Forelimb muscle (tissue), 1 donor: ENCODE data around the gene ANO3. TPM values are rescaled to one million over a fixed set of nuclear protein-coding genes. Genes with fewer than 3 reads are reported as not detected.

Source experiments
- DNase-seq: peaks from one replicate; pipeline ENCODE4 v3.0.0-alpha.2; 2013; ENCODE audit warnings: low read depth
- polyA plus RNA-seq: library from polyadenylated mRNA; unstranded; fragments of 120-200 nt; gene quantifications from one replicate; pipeline ENCODE4 v1.2.1, GENCODE V29; 2013; ENCODE audit not compliant: insufficient read length

The ANO3 gene
- polyA plus RNA-seq, 1 donor: 0.15 TPM

DNA sequence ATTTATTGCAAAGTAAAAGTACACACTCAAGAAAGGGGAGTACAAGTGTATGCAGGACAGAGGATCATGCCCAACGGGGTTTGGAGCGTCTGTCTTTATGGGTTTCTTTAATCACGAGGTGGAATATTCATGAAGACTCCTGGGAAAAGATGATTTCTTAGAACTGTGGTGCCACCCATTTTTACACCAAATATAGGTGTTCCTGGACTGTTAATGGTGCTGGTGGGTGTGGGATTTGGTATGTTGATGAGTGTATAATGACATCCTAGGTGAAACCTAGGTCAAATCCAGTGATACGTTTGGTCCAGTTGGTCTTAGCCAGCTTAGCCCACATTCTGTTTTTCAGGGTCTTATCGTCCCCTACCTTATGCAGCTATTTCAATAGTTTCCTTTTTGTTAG, 21.1 kb downstream of the ANO3 start:
- DNase-seq: no peak

- no peak for DNase-seq
These were observed 27.1 kb downstream of the ANO3 start for GRCh38 chr11:26359055-26359454.

GRCh38 chr11:26365284-26365683, 33.4 kb downstream of the ANO3 start:
- DNase-seq: no peak

DNA sequence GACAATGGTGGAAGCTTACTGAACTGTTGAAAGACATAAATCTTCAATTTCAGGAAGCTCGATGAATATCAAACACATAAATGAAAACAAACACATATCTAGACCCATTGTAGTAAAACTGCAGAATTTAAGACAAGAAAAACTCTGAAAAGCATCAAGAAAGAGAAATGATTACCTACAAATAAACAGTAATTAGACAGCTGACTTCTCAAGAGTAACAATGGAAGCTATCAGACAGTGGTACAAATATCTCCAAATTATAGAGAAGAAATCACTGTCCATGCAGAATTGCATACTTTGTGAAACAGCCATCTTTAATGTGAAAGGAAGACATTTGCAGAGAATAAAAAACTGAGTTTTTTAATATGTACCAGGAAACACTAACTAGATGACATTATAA, 45.7 kb downstream of the ANO3 start:
- no peak for DNase-seq

DNA sequence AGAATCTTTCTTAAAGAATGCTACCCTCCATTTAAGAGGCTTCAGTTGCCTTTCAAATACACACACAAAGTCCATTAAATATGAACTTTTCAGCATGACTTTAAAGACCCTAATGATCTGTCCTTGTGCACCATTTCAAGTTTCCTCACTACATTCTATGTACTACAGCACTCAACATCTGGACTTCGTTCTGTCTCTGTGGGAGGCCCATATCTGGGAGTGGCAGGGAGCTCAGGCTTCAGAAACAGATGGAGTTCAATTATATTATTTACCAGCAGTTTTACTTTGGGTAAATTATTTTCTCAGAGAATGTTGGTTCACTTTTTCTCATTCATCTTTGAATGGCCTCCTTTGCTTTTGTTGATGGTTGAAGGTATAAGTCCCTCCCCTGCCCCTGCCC, 67.4 kb downstream of the ANO3 start:
- DNase-seq: no peak

DNA sequence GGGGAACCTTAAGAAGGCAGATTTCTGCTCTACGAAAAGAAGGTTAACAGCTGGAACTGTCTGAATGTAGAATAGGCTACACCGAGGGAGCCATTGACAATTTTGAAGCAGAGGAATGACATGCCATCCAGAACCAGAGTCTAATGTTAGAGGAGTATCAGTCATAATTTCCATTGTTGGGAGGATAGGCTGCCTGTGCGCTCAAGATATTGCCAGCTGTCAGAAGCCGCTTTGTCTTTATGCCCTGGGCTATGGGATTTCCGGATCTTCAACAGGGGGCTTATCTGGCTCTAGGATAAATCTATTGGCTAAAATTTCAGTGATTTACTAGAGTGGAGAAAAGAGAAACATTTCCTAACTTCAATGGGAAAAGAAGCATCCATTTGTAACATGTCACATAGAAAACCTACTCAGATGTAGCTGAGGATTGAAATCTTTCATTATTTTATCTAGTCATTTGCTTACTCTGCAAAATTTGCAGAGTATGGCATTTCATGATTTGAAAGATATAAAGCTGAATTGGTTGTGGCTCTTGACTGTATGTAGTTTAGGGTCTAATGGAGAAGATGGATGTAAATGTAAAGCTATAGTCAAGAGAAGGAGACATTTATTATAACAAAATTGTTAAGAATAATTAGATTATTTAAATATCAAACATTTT, 78.9 kb downstream of the ANO3 start:
- no peak for DNase-seq

- no peak for DNase-seq
These were observed 81.0 kb downstream of the ANO3 start for GRCh38 chr11:26412955-26413354.

DNA sequence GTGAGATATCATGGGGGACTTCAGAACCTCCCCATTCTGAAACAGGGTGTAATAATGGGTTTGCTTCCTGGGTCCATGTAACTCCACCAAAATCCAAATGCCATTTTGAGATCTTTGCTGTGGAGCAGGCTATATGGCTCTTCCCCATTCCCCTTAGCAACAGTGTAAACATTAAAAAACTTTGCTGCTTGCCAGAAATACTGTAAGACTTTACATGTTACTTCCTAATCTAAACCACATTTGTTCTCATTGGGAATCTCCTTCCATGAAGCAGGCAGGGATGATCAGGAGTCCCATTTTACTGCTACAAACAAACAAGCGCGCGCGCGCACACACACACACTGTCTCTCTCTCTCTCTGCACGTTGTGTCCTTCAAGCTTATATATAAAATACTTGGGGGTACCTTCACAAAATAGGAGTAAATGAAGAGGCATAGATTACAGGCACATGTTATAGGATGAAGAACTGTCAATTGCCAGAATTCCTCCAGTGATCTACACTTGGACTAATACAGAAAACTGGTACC, 86.5 kb downstream of the ANO3 start:
- peak; percentile 49 for DNase-seq

- DNase-seq: no peak
These were observed 88.4 kb downstream of the ANO3 start for GRCh38 chr11:26420331-26420730.

- DNase-seq: no peak
These were observed 92.3 kb downstream of the ANO3 start for GRCh38 chr11:26424255-26424654.

GRCh38 chr11:26439854-26440253, 107.9 kb downstream of the ANO3 start:
- no peak for DNase-seq

- no peak for DNase-seq
These were observed 110.2 kb downstream of the ANO3 start for GRCh38 chr11:26442131-26442530.

DNA sequence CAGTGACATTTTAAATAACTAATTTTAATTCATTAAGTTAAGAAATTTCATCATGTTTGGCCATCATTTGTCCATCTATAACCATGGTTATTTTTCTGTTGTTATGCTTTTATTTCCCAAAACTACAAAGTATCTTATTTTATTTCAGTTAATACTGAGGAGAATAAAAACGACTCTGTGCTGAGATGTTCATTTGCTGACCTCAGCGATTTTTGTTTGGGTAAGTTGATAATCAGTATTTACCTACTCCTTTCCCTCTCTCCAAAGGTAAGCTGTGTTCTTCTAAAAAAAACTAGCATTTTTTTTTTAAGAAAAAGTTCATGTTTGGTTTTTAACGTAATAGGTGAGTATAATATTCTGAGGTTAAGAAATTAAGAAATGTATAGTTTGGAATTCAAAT, 111.7 kb downstream of the ANO3 start:
- no peak for DNase-seq

DNA sequence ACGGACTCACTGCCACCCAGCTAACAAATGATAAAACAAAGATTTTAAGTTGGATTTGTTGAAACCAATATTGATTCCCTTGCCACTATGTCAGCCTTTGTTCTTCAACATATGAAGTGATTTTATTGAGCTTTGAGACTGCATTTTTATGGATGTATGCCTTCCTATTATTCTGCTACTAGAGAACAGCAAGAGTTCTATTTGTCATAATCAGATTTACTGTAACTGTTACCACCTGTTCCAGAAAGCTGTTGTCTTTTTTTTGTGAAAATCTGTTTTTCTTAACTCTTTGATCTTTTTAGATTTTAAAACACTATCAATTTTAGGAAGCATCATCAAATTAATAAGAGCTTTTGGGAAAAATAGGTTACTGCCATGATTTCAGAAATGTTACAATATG, 125.7 kb downstream of the ANO3 start:
- no peak for DNase-seq

- no peak for DNase-seq
These were observed 133.3 kb downstream of the ANO3 start for GRCh38 chr11:26465274-26465673.

DNA sequence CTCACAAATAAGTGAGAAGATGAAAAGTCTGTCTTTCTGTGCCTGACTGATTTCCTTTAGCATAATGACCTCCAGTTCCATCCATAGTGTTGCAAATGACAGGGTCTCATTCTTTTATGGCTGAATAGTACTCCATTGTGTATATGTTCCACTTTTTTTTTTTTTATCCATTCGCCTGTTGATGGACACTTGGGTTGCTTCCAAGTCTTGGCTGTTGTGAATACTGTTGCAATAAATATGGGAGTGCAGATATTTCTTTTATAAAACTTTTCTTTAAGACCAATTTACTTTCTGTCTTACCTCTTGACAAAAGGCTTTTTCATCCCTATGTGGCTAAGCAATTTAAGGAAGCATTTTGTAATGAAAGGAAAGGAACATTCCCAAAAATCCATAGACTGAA, 135.6 kb downstream of the ANO3 start:
- no peak for DNase-seq

DNA sequence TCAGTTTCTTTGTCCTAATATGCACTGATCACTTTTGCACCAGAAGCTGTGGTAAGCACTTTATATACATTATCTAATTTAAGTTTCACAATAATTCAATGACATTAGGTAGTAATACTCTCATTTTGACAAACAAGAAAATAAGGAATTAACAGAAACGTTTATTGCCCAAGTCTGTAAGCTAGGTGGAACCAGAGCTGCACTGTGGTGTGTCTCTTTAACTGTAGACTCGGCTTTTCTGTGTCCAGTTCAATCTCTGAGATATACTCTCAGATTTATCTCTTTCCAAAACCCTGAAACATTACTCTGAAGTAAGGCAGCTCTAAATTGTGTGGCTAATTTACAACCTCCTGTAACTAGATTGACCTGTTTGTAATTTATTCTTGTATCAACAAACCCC, 139.1 kb downstream of the ANO3 start:
- no peak for DNase-seq

DNA sequence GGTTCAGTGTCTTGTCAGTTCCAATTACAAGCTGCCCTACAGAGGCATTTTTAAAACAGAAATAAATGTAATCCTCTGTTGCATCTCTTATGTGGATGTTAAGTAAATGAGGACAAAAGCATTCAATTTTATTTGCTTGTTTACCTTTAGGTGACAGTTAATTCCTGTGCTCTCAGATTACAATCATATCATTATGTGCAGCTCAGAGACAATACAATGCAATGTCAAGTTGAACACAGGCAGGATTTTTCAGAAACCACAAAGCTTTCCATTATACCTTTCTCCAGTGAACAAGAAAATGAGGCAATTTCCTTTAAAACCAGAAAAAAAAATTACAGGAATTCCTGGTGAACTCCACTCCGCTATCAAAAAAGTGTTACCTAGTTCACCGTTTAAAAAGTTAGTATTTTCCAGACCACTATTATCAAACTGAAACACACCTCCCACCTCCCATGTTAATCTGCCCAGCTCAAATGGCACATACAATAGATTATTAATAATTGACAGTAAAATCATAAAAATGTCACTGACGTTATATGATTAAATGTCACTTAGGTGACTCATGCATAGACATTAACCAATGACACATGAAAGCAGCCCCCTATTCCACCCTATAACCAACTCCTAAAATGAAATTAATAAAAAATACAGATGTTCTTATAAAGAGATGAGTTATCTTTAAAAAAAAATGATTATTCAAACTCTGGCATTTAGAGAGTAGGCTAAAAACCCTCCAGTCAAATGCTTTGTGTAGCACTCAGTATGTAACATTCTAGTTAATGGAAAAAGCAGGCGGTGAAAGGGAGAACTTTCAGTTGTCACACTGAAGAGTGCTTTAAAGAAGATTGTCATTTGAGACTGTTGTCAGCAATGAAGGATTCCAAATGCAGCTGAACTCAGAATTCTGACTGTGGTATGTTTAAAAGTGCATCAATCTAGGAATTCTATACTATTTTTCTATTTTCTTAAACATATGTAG, 141.6 kb downstream of the ANO3 start:
- no peak for DNase-seq

DNA sequence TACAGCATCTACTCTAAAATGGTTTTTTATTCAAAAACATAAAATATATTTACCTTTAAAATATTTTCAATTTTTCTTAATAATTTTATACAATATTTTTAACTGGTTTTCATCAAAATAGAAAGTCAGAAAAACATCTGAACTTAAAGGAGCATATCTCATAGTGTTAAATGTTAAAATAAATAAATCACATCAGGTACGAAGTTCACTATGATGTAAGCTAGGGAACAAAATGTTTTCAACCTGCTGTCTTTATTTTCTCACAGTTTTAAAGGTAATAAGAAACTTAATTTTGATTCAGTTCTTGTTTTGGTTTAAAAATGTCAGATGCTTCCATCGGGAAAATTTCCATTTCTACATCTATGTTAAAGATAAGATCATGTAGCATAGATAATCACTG, 142.5 kb downstream of the ANO3 start:
- no peak for DNase-seq

GRCh38 chr11:26477396-26477795, 145.5 kb downstream of the ANO3 start:
- no peak for DNase-seq

- no peak for DNase-seq
These were observed 146.8 kb downstream of the ANO3 start for GRCh38 chr11:26478710-26479109.

DNA sequence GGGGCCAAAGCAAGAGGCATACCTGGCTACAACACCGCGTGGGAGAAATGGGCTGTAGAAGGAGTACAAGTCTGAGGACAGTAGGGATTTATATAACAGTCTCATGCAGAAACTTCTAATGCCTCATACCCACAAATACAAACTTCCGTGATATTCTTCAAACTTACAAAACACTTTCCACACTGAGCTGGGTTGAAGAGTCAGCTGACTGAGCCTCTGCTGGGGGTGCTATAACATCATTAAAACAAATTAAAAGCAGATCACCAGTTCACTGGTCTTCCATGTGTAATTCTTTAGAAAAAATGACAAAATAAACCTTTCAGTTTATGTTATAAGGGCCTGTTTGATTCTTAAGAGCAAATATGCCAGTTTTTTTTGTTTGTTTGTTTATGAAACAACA, 148.1 kb downstream of the ANO3 start:
- no peak for DNase-seq

- DNase-seq: no peak
These were observed 151.2 kb downstream of the ANO3 start for GRCh38 chr11:26483108-26483507.
